Endothelial cell of umbilical vein (primary cell): ENCODE data around the gene PRKG1. TPM values are rescaled to one million over a fixed set of nuclear protein-coding genes. Genes with fewer than 3 reads are reported as not detected.

ENCODE experiments used
- BruUV-seq: library from RNA; stranded (reverse); fragments of 400-500 nt; replicated peaks from 2 replicates; lab custom pipeline; 2021; lab: Mats Ljungman, UMichigan
- CTCF ChIA-PET: fragments of 300-600, 350-600 bp; sonication (Branson Sonifier 250); formaldehyde crosslinking; loops from one replicate; lab custom pipeline; 2021; ENCODE audit warnings: antibody characterized with exemption, inconsistent platforms; lab: Charles Lee
- POLR2A ChIA-PET: fragments of 300-600, 350-600 bp; sonication (Branson Sonifier 250); formaldehyde crosslinking; loops from one replicate; lab custom pipeline; 2021; ENCODE audit warnings: antibody characterized with exemption, inconsistent platforms; lab: Charles Lee
- DNase-seq: peaks from one replicate; pipeline ENCODE4 v3.0.0-alpha.2; 2011; ENCODE audit warnings: low read depth, low spot score
- FAIRE-seq: peaks from 2 replicates; lab custom pipeline; 2011; peaks lifted over from hg19 to GRCh38; lab: Jason Lieb, UNC
- H2AFZ ChIP-seq: 2 replicates; pipeline ENCODE4 v1.6.0; 2012; ENCODE audit warnings: low read depth, low read length, control low read depth, inconsistent platforms
- H3K27ac ChIP-seq: 2 replicates; pipeline ENCODE4 v1.5.1; 2011; ENCODE audit warnings: low read depth, mild to moderate bottlenecking, control low read depth, low read length, moderate library complexity; ENCODE audit not compliant: insufficient read depth
- H3K27me3 ChIP-seq, 2 experiments: 2 replicates each; pipeline versions ENCODE4 v1.6.0 to v1.6.1; 2011; ENCODE audit warnings: low read length in 2 of 2, mixed read lengths in 1 of 2; ENCODE audit not compliant: control insufficient read depth in 2 of 2, insufficient read depth in 2 of 2
- H3K36me3 ChIP-seq, 2 experiments: 2 replicates in 1 of 2; 3 replicates in 1 of 2; pipeline ENCODE4 v1.5.1; 2011; ENCODE audit warnings: low read length in 2 of 2, mild to moderate bottlenecking in 1 of 2, moderate library complexity in 1 of 2; ENCODE audit not compliant: control insufficient read depth in 2 of 2, insufficient read depth in 2 of 2; ENCODE audit errors: extremely low read depth in 1 of 2
- H3K4me1 ChIP-seq: 3 replicates; pipeline ENCODE4 v1.5.1; 2011; ENCODE audit warnings: mild to moderate bottlenecking, low read length; ENCODE audit not compliant: control insufficient read depth, insufficient read depth; ENCODE audit errors: extremely low read depth
- H3K4me2 ChIP-seq: 2 replicates; pipeline ENCODE4 v1.6.1; 2011; ENCODE audit warnings: low read length, control low read depth, mixed read lengths; ENCODE audit not compliant: insufficient read depth
- H3K4me3 ChIP-seq, 3 experiments: fragments of 200-600 bp in 1 of 3; sonication (generic), shearing (Covaris generic) in 1 of 3; replicated peaks in 1 of 3; 2 replicates each; pipeline ENCODE4 v1.5.1; 2011 to 2016; ENCODE audit warnings: control low read depth in 3 of 3, low read length in 3 of 3, mild to moderate bottlenecking in 2 of 3, inconsistent platforms in 1 of 3, low read depth in 1 of 3, moderate library complexity in 1 of 3; ENCODE audit not compliant: insufficient read depth in 1 of 3
- H3K79me2 ChIP-seq: 2 replicates; pipeline ENCODE4 v1.6.0; 2012; ENCODE audit warnings: low read length, inconsistent platforms; ENCODE audit not compliant: control insufficient read depth, insufficient read depth
- H3K9ac ChIP-seq: replicated peaks from 2 replicates; pipeline ENCODE3; 2011; ENCODE audit warnings: low read length, control low read depth; ENCODE audit not compliant: insufficient read depth; ENCODE audit errors: extremely low read depth
- H3K9me1 ChIP-seq: replicated peaks from 3 replicates; pipeline ENCODE4 v1.6.0; 2011; ENCODE audit warnings: mild to moderate bottlenecking, low read length; ENCODE audit not compliant: control insufficient read depth, insufficient read depth; ENCODE audit errors: extremely low read depth
- H3K9me3 ChIP-seq: replicated peaks from 2 replicates; pipeline ENCODE4 v1.5.1; 2012; ENCODE audit warnings: low read length, inconsistent platforms; ENCODE audit not compliant: control insufficient read depth, insufficient read depth
- H4K20me1 ChIP-seq: replicated peaks from 2 replicates; pipeline ENCODE3; 2011; ENCODE audit warnings: mild to moderate bottlenecking, low read length; ENCODE audit not compliant: control insufficient read depth, insufficient read depth; ENCODE audit errors: extremely low read depth
- FOS ChIP-seq: IDR thresholded peaks from 2 replicates; pipeline ENCODE4 v1.6.1; 2011; ENCODE audit warnings: mild to moderate bottlenecking, low read length, moderate library complexity, borderline replicate concordance; ENCODE audit not compliant: insufficient read depth
- GATA2 ChIP-seq: IDR thresholded peaks from 2 replicates; pipeline ENCODE4 v1.7.0; 2011; ENCODE audit warnings: low read depth, mild to moderate bottlenecking, moderate library complexity, mixed read lengths, low read length; ENCODE audit not compliant: insufficient read length, insufficient read depth
- JUN ChIP-seq: IDR thresholded peaks from 2 replicates; pipeline ENCODE4 v1.6.1; 2011; ENCODE audit warnings: borderline replicate concordance, low read depth; ENCODE audit not compliant: insufficient read length, insufficient read depth
- MYC ChIP-seq: IDR thresholded peaks from one replicate; pipeline ENCODE4 v1.6.1; 2011; ENCODE audit warnings: mild to moderate bottlenecking, low read depth, low read length
- POLR2A ChIP-seq: IDR thresholded peaks from 2 replicates; pipeline ENCODE4 v1.6.1; 2012; ENCODE audit warnings: low read depth, mild to moderate bottlenecking, control low read depth, low read length
- POLR2AphosphoS5 ChIP-seq: IDR thresholded peaks from 2 replicates; pipeline ENCODE4 v1.6.1; 2012; ENCODE audit warnings: low read depth, mild to moderate bottlenecking, control low read depth, low read length, moderate library complexity; ENCODE audit not compliant: insufficient read depth
- dilution Hi-C: fragments of 300-500 bp; cut with MboI; formaldehyde crosslinking; loops from one replicate; pipeline ENCODE4 v1.15.0; 2019; ENCODE audit warnings: low sequenced_read_pairs; ENCODE audit not compliant: extremely low pct_ligation_motif_present
- intact Hi-C: fragments of 100-400 bp; cut with micrococcal nuclease; formaldehyde crosslinking; loops from one replicate; pipeline ENCODE4 v1.10.0; 2022
- polyA plus RNA-seq, 4 experiments: library from polyadenylated mRNA; depleted of rRNA in 3 of 4; stranded (reverse) in 3 of 4; unstranded in 1 of 4; fragments of >200 nt; gene quantifications; 2 replicates each; pipeline versions ENCODE4 v1.2.1 to v1.2.3, GENCODE V29; 2011 to 2012; ENCODE audit warnings: missing spikeins in 1 of 4
- total RNA-seq: library from RNA; stranded (reverse); gene quantifications from 2 replicates; pipeline ENCODE4 v1.2.3, GENCODE V29; 2021
- TF ChIP-seq, protein P1 (sequence below): IDR thresholded peaks from 2 replicates; pipeline ENCODE4 v1.6.1; 2011; ENCODE audit not compliant: insufficient read depth, insufficient read length

Gene PRKG1
- total and polyA plus RNA-seq, 2 donors (not counting 3 experiments of a cell fraction or from before 2014, with no cell fraction given) = 0.01 to 0.18 TPM

DNA sequence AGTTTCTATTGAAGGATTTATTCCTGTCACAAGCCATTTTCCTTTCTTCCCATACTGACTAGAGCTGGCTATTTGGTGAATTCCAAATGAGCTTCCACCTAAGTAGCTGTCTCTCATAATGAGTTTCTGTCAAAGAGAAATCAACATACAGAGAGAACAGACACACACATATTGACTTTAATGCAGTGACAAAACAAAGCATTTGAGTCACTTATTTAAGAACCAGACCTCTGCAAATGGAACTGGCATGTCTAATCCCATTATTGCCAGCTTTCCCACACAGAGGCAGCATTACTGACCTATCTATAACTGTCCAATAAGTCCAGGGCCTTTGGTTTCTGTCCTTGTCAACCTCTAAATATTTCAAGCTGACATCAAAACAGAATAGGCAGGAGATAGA is 804.4 kb downstream of the PRKG1 start:
- H3K4me1 ChIP-seq = no peaks in the 10 kb centered on the region
- no peaks in the 10 kb centered on the region for H3K36me3 ChIP-seq
- POLR2A ChIA-PET = no interaction called here
- no peaks in the 10 kb centered on the region for H3K9me3 ChIP-seq
- peak; percentile 6 for DNase-seq
- no peak overlapping the region for H3K27ac ChIP-seq
- no peaks in the 10 kb centered on the region for H3K9me1 ChIP-seq
- intact Hi-C loops = no loop called here
- H3K9ac ChIP-seq = no peak overlapping the region
- H3K27me3 ChIP-seq = no peaks in the 10 kb centered on the region
- no peaks in the 10 kb centered on the region for H4K20me1 ChIP-seq
- TF ChIP-seq POLR2AphosphoS5 = no peak
- TF ChIP-seq POLR2A = no peak
- TF ChIP-seq GATA2 = no peak
- TF ChIP-seq JUN = no peak
- TF ChIP-seq MYC = no peak
- TF ChIP-seq FOS = no peak
- TF ChIP-seq, protein P1, sequence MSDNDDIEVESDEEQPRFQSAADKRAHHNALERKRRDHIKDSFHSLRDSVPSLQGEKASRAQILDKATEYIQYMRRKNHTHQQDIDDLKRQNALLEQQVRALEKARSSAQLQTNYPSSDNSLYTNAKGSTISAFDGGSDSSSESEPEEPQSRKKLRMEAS = no peak
- H3K79me2 ChIP-seq = no peaks in the 10 kb centered on the region
- dilution Hi-C loops = no loop called here
- H3K4me3 ChIP-seq = no peak overlapping the region
- no peak overlapping the region for H2AFZ ChIP-seq
- peak; percentile 47 for FAIRE-seq
- no TSS peak for BruUV-seq
- CTCF ChIA-PET = no interaction called here
- no peak overlapping the region for H3K4me2 ChIP-seq

DNA sequence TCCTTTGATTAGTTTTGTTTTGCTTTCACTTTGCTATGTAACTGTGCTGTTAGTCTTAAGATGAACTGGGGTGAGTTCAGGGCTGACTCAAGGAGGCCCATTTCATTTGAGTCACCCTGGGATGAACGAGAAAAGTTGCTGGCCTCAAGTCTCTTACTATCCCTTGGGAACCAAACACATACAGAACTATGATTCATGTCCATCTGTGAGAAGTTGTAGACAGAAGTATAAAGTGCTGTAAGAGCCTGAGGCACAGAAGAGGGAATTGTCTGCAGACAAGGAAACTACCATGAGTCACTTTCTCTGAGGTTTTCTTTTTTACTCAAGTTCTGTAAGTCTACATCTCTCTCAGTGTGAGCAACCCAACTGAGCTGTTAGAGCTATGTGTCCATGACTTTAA is 805.0 kb downstream of the PRKG1 start:
- BruUV-seq = no TSS peak

More for the DNA sequence above, 805.0 kb downstream of the PRKG1 start:
- Histone ChIP-seq H3K9me3 (no peaks in the 10 kb centered on the region), H2AFZ (no peak overlapping the region), H3K27me3 (no peaks in the 10 kb centered on the region), H3K4me3 (no peak overlapping the region), H3K9me1 (no peaks in the 10 kb centered on the region), H3K4me2 (no peak overlapping the region), H3K27ac (peak overlapping the region; percentile 1), H3K4me1 (no peaks in the 10 kb centered on the region), H3K36me3 (no peaks in the 10 kb centered on the region), H3K9ac (no peak overlapping the region), H4K20me1 (no peaks in the 10 kb centered on the region), H3K79me2 (no peaks in the 10 kb centered on the region)
- ChIA-PET POLR2A (no interaction called here), CTCF (no interaction called here)
- peak; percentile 70 for FAIRE-seq
- DNase-seq = peak; percentile 85
- TF ChIP-seq FOS = peak; percentile 41
- peak; percentile 38 for TF ChIP-seq JUN
- TF ChIP-seq, protein P1 = no peak
- no peak for TF ChIP-seq MYC
- no peak for TF ChIP-seq POLR2A
- intact Hi-C loops (no loop called here), dilution Hi-C loops (no loop called here)
